Psoas muscle (tissue), 8 donors: ENCODE data around the gene SMYD3. TPM values are rescaled to one million over a fixed set of nuclear protein-coding genes. Genes with fewer than 3 reads are reported as not detected.

Source experiments
- ATAC-seq, 4 donors: fragments of 200-7000 bp; cut with Tn5 transposase; one replicate each; pipeline ENCODE4 v1.9.1; 2020; ENCODE audit warnings: moderate library complexity in 3 of 4, mild to moderate bottlenecking in 2 of 4
- DNase-seq, 2 donors: peaks; one replicate each; pipeline ENCODE4 v3.0.0-alpha.2; 2020
- H3K27ac ChIP-seq: fragments of 200-600 bp; one replicate; pipeline ENCODE4 v1.8.0; 2022
- H3K27me3 ChIP-seq, 3 donors: fragments of 200-600 bp in 1 of 3; one replicate each; pipeline versions ENCODE4 v1.6.1 to v1.8.0; 2013 to 2022; ENCODE audit warnings: low read length in 2 of 3, mild to moderate bottlenecking in 2 of 3, moderate library complexity in 1 of 3; ENCODE audit not compliant: insufficient read depth in 3 of 3
- H3K36me3 ChIP-seq, 2 donors: fragments of 200-600 bp in 1 of 2; one replicate each; pipeline versions ENCODE4 v1.6.1 to v1.8.0; 2013 to 2022; ENCODE audit warnings: low read depth in 1 of 2, mild to moderate bottlenecking in 1 of 2, moderate library complexity in 1 of 2; ENCODE audit not compliant: insufficient read depth in 1 of 2
- H3K4me1 ChIP-seq: fragments of 200-600 bp; one replicate; pipeline ENCODE4 v1.8.0; 2022
- H3K4me3 ChIP-seq: fragments of 200-600 bp; one replicate; pipeline ENCODE4 v1.8.0; 2022; ENCODE audit warnings: mild to moderate bottlenecking
- H3K9me3 ChIP-seq: fragments of 200-600 bp; one replicate; pipeline ENCODE4 v1.8.0; 2022
- WGBS, 3 donors: extraction: QIAGEN DNeasy Blood & Tissue Kit; methylation state at CpG; one replicate each; pipeline versions ENCODE4 v1.1.6 to v1.1.7; 2013; 5-methylcytosine and 5-hydroxymethylcytosine counted together
- intact Hi-C, 2 donors: fragments of 100-400 bp; cut with DNase I; formaldehyde crosslinking; loops; one replicate each; pipeline versions ENCODE4 v1.11.0 to v1.14.2; 2022
- polyA plus RNA-seq, 3 donors: library from polyadenylated mRNA; stranded (reverse); fragments of 200-250 nt; gene quantifications; one replicate each; pipeline ENCODE4 v1.2.3, GENCODE V29; 2013
- total RNA-seq, 4 donors: library from RNA; stranded (reverse); fragmentation: NEBNext Ultra II Directional in 2 of 4; extraction: Animal tissue kit (Norgen Biotek cat#: 25700) in 2 of 4; gene quantifications; one replicate each; pipeline versions ENCODE4 v1.2.1 to v1.2.4, GENCODE V29; 2021 to 2023
- TF ChIP-seq, protein P1 (sequence below): fragments of 200-600 bp; IDR thresholded peaks from one replicate; pipeline ENCODE4 v1.8.0; 2022; ENCODE audit warnings: antibody characterized with exemption
- donor health status: healthy with polysubstance abuse.
- donor health status: DM: no; HTN: no; CAD: no; lungs with moderate emphysema.
- donor health status: Bipolar disorder and iron deficiency.
- donor health status: healthy.
- donor health status: DM: yes; HTN: yes; CAD: no.
- donor health status: DM: no; HTN: no; CAD: no.
- donor health status: DM: no; HTN: no; CAD: no.
- donor health status: DM: yes; HTN: yes; CAD: no.

The SMYD3 gene
- total and polyA plus RNA-seq, 7 donors = 2.9 to 6.4 (median 4.9) TPM

DNA sequence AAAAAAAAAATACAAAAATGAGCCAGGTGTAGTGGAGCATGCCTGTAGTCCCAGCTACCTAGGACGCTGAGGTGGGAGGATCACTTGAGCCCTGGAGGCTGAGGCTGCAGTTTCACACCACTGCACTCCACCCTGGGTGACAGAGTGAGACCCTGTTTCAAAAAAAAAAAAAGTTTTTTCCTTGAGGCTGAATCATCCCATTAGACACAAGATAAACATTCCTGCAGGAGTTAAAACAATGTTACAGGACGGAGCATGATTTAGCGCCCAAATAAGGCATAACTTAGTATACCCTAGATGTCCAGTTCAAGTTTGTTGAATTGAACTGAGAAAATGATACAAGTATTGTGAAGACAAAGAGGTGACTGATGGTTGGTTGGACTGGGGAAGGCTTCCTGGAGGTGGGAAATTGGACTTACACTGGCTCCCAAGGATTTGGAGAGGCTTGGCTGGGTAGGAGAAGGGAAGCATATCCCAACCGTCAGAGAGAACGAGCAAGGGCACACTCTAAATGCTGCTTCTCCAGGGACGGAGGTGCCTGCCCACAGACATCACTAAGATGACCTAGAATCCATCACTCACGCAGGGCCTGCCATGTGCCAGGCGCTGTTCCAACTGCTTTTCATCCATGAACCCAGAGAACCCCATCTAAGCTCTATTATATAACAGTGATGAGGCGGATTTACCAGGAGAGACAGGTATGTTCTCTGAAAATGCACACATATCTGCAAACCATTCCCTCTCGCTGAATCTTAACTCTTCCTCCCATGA is 741.7 kb downstream of the SMYD3 start:
- TF ChIP-seq, protein P1, sequence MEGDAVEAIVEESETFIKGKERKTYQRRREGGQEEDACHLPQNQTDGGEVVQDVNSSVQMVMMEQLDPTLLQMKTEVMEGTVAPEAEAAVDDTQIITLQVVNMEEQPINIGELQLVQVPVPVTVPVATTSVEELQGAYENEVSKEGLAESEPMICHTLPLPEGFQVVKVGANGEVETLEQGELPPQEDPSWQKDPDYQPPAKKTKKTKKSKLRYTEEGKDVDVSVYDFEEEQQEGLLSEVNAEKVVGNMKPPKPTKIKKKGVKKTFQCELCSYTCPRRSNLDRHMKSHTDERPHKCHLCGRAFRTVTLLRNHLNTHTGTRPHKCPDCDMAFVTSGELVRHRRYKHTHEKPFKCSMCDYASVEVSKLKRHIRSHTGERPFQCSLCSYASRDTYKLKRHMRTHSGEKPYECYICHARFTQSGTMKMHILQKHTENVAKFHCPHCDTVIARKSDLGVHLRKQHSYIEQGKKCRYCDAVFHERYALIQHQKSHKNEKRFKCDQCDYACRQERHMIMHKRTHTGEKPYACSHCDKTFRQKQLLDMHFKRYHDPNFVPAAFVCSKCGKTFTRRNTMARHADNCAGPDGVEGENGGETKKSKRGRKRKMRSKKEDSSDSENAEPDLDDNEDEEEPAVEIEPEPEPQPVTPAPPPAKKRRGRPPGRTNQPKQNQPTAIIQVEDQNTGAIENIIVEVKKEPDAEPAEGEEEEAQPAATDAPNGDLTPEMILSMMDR = no peak
- H3K4me3 ChIP-seq = no peak overlapping the region
- H3K27me3 ChIP-seq = no peaks in the 10 kb centered on the region
- H3K27ac ChIP-seq = no peak overlapping the region
- no peaks in the 10 kb centered on the region for H3K4me1 ChIP-seq
- intact Hi-C loops = no loop called here
- WGBS, 3 donors = 88 to 92% (median 88%) methylated on average over 10 of the region's 10 CpGs
- no peaks in the 10 kb centered on the region for H3K9me3 ChIP-seq
- DNase-seq (no peak), ATAC-seq (no peak)
- H3K36me3 ChIP-seq = no peaks in the 10 kb centered on the region

DNA sequence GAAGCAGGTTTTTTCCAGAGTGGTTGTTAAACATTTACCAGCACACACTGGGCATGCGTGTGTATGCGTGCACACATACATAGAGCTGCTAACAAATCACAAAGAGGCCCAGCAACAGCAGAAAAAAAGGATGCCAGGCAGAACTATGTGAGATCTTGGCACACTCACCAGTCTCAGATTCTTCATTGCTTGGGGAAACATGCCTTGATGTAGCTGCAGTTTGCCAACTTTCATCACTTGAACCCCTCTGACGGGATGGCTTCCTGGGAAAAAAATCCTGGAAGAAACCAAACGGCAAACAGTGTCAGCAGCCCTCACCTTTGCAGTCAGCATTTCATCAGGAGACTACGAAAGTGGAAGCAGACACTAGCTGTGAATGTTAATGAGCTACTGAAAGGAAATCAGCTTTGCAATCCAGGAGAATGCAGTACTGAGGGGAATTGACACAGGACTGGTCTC is 743.2 kb downstream of the SMYD3 start:
- WGBS, 3 donors = 67 to 83% (median 76%) methylated on average over 5 of the region's 5 CpGs
- Histone ChIP-seq H3K4me3 (no peak overlapping the region), H3K36me3 (no peaks in the 10 kb centered on the region), H3K27ac (no peak overlapping the region), H3K9me3 (no peaks in the 10 kb centered on the region), H3K4me1 (no peaks in the 10 kb centered on the region), H3K27me3 (no peaks in the 10 kb centered on the region)
- intact Hi-C loops = no loop called here
- TF ChIP-seq, protein P1 = no peak
- no peak for ATAC-seq
- no peak for DNase-seq

GRCh38 chr1:245762396-245762910 is 744.6 kb downstream of the SMYD3 start:
- no peak for ATAC-seq
- TF ChIP-seq, protein P1 = no peak

GRCh38 chr1:245760301-245760700 is 746.8 kb downstream of the SMYD3 start:
- WGBS, 3 donors = 94 to 98% (median 95%) methylated on average over 4 of the region's 4 CpGs

More at GRCh38 chr1:245762396-245762910, 744.6 kb downstream of the SMYD3 start:
- DNase-seq = no peak
- Histone ChIP-seq H3K27ac (no peak overlapping the region), H3K9me3 (no peaks in the 10 kb centered on the region), H3K36me3 (no peaks in the 10 kb centered on the region), H3K4me1 (no peaks in the 10 kb centered on the region), H3K27me3 (no peaks in the 10 kb centered on the region), H3K4me3 (no peak overlapping the region)
- intact Hi-C loops = no loop called here
- WGBS, 3 donors = 91 to 92% (median 92%) methylated on average over 19 of the region's 19 CpGs

More at GRCh38 chr1:245760301-245760700, 746.8 kb downstream of the SMYD3 start:
- Histone ChIP-seq H3K9me3 (peaks cover 8% of the 10 kb centered on the region), H3K4me1 (no peaks in the 10 kb centered on the region), H3K27me3 (no peaks in the 10 kb centered on the region), H3K4me3 (no peak overlapping the region), H3K27ac (no peak overlapping the region), H3K36me3 (no peaks in the 10 kb centered on the region)
- TF ChIP-seq, protein P1 = no peak
- no peak for ATAC-seq
- no peak for DNase-seq
- intact Hi-C loops = no loop called here
